ENCODE measurements around the gene TMEM59L. TPM values are rescaled to one million over a fixed set of nuclear protein-coding genes. Genes with fewer than 3 reads are reported as not detected.

TMEM59L gene
- total RNA-seq, 1 donor from 2014 or later: 5.6 TPM

- H4K20me1 ChIP-seq (ENCODE audit: insufficient read depth, low read length): peaks cover 9% of the 10 kb centered on the region
- peak overlapping the region; percentile 30 for H3K4me2 ChIP-seq (ENCODE audit: low read length)
- peaks cover 35% of the 10 kb centered on the region for H3K27me3 ChIP-seq (ENCODE audit: insufficient read depth, low read length)
- H3K27ac ChIP-seq (ENCODE audit: low read depth, low read length): no peak overlapping the region
- Mint-ChIP-seq H3K27ac (ENCODE audit: unreplicated experiment) (no peak overlapping the region), H3K4me3 (ENCODE audit: unreplicated experiment) (no peak overlapping the region), H3K9me3 (ENCODE audit: unreplicated experiment) (no peaks in the 10 kb centered on the region), H3K4me1 (ENCODE audit: low read depth, unreplicated experiment) (peaks cover 5% of the 10 kb centered on the region), H3K36me3 (ENCODE audit: low read depth, unreplicated experiment) (peaks cover 3% of the 10 kb centered on the region), H3K27me3 (ENCODE audit: low read depth, unreplicated experiment) (peaks cover 56% of the 10 kb centered on the region)
- no peak overlapping the region for H3K4me3 ChIP-seq (ENCODE audit: insufficient read depth, low read depth, low read length)
- H3K9ac ChIP-seq (ENCODE audit: low read length): no peak overlapping the region
- H2AFZ ChIP-seq (ENCODE audit: low read depth, low read length): no peak overlapping the region
- H3K4me1 ChIP-seq (ENCODE audit: insufficient read depth, low read length): peaks cover 3% of the 10 kb centered on the region
- no peaks in the 10 kb centered on the region for H3K9me3 ChIP-seq (ENCODE audit: insufficient read depth, low read depth, low read length)
- FAIRE-seq (no peak), DNase-seq (ENCODE audit: low read depth) (no peak)
- H3K36me3 ChIP-seq (ENCODE audit: insufficient read depth, low read length): no peaks in the 10 kb centered on the region
- TF ChIP-seq EZH2 (IDR thresholded peaks at IDR 0.05; ENCODE audit: insufficient read depth, low read length): no peak
- no peak for TF ChIP-seq CTCF (IDR thresholded peaks at IDR 0.05; ENCODE audit: insufficient read depth, low read depth, low read length)
- H3K79me2 ChIP-seq (ENCODE audit: insufficient read depth, low read length): no peaks in the 10 kb centered on the region
Observed at GRCh38 chr19:18603958-18604819, 8.5 kb upstream of the TMEM59L start.

GRCh38 chr19:18604820-18605159 lies 7.9 kb upstream of the TMEM59L start:
- no peak overlapping the region for H3K27ac Mint-ChIP-seq (ENCODE audit: unreplicated experiment)
- peak overlapping the region; percentile 41 for H3K4me2 ChIP-seq (ENCODE audit: low read length)

More at GRCh38 chr19:18604820-18605159, 7.9 kb upstream of the TMEM59L start:
- no peak overlapping the region for H3K4me3 ChIP-seq (ENCODE audit: insufficient read depth, low read depth, low read length)
- H3K36me3 Mint-ChIP-seq (ENCODE audit: low read depth, unreplicated experiment): peaks cover 3% of the 10 kb centered on the region
- peaks cover 5% of the 10 kb centered on the region for H3K4me1 Mint-ChIP-seq (ENCODE audit: low read depth, unreplicated experiment)
- no peak overlapping the region for H2AFZ ChIP-seq (ENCODE audit: low read depth, low read length)
- no peaks in the 10 kb centered on the region for H3K9me3 Mint-ChIP-seq (ENCODE audit: unreplicated experiment)
- peaks cover 41% of the 10 kb centered on the region for H3K27me3 ChIP-seq (ENCODE audit: insufficient read depth, low read length)
- DNase-seq (ENCODE audit: low read depth) (no peak), FAIRE-seq (no peak)
- no peaks in the 10 kb centered on the region for H3K36me3 ChIP-seq (ENCODE audit: insufficient read depth, low read length)
- H3K79me2 ChIP-seq (ENCODE audit: insufficient read depth, low read length): no peaks in the 10 kb centered on the region
- H3K4me3 Mint-ChIP-seq (ENCODE audit: unreplicated experiment): no peak overlapping the region
- H3K27ac ChIP-seq (ENCODE audit: low read depth, low read length): no peak overlapping the region
- peaks cover 3% of the 10 kb centered on the region for H3K4me1 ChIP-seq (ENCODE audit: insufficient read depth, low read length)
- peaks cover 9% of the 10 kb centered on the region for H4K20me1 ChIP-seq (ENCODE audit: insufficient read depth, low read length)
- no peaks in the 10 kb centered on the region for H3K9me3 ChIP-seq (ENCODE audit: insufficient read depth, low read depth, low read length)
- TF ChIP-seq CTCF (IDR thresholded peaks at IDR 0.05; ENCODE audit: insufficient read depth, low read depth, low read length) (no peak), EZH2 (IDR thresholded peaks at IDR 0.05; ENCODE audit: insufficient read depth, low read length) (no peak)
- H3K9ac ChIP-seq (ENCODE audit: low read length): no peak overlapping the region
- H3K27me3 Mint-ChIP-seq (ENCODE audit: low read depth, unreplicated experiment): peaks cover 59% of the 10 kb centered on the region
